IMR-90 (cell line): ENCODE measurements around the gene CELF5. TPM values are rescaled to one million over a fixed set of nuclear protein-coding genes. Genes with fewer than 3 reads are reported as not detected.

ENCODE experiments used
- ATAC-seq: fragments of 200-7000 bp; cut with Tn5 transposase; 2 replicates; pipeline ENCODE4 v1.9.1; 2020; ENCODE audit warnings: low read depth, mild to moderate bottlenecking, moderate library complexity
- BruUV-seq: library from RNA; stranded (reverse); fragments of 400-500 nt; replicated peaks from 2 replicates; lab custom pipeline; 2021; lab: Mats Ljungman, UMichigan
- CTCF ChIA-PET: fragments of 300-600 bp; formaldehyde crosslinking; extraction: SDS; loops from one replicate; lab custom pipeline; 2021; ENCODE audit warnings: antibody characterized with exemption; lab: Yijun Ruan, JAX
- POLR2A ChIA-PET: fragments of 300-600 bp; sonication (Branson Sonifier 250); formaldehyde crosslinking; loops from one replicate; lab custom pipeline; 2022; ENCODE audit warnings: antibody characterized with exemption; ENCODE audit not compliant: unreplicated experiment; lab: Charles Lee
- DNase-seq: peaks from one replicate; pipeline ENCODE4 v3.0.0; 2013
- H2AFZ ChIP-seq: replicated peaks from 2 replicates; pipeline ENCODE3; 2013; ENCODE audit warnings: low read length, mild to moderate bottlenecking; ENCODE audit not compliant: poor library complexity
- H2AK5ac ChIP-seq: 2 replicates; pipeline ENCODE4 v1.6.1; 2013; ENCODE audit warnings: low read depth, low read length, inconsistent platforms
- H2AK9ac ChIP-seq: replicated peaks from 2 replicates; pipeline ENCODE3; 2013; ENCODE audit warnings: mild to moderate bottlenecking, low read depth, low read length, moderate library complexity; ENCODE audit not compliant: poor library complexity
- H2BK120ac ChIP-seq: 2 replicates; pipeline ENCODE4 v1.6.1; 2013; ENCODE audit warnings: low read depth, low read length, inconsistent platforms
- H2BK15ac ChIP-seq: 3 replicates; pipeline ENCODE4 v1.6.1; 2013; ENCODE audit warnings: low read depth, low read length, inconsistent platforms
- H2BK20ac ChIP-seq: 2 replicates; pipeline ENCODE4 v1.6.1; 2013; ENCODE audit warnings: low read depth, mild to moderate bottlenecking, inconsistent platforms, low read length, moderate library complexity
- H2BK5ac ChIP-seq: 2 replicates; pipeline ENCODE4 v1.6.1; 2013; ENCODE audit warnings: mild to moderate bottlenecking, low read depth, low read length, inconsistent platforms; ENCODE audit not compliant: poor library complexity, severe bottlenecking
- H3K14ac ChIP-seq: replicated peaks from 2 replicates; pipeline ENCODE4 v1.6.1; 2013; ENCODE audit warnings: low read depth, low read length, inconsistent platforms
- H3K18ac ChIP-seq: 2 replicates; pipeline ENCODE4 v1.6.1; 2013; ENCODE audit warnings: low read depth, low read length, control low read depth
- H3K23ac ChIP-seq: 2 replicates; pipeline ENCODE4 v1.6.1; 2013; ENCODE audit warnings: low read depth, low read length, inconsistent platforms
- H3K27ac ChIP-seq: 2 replicates; pipeline ENCODE4 v1.5.1; 2013; ENCODE audit warnings: mild to moderate bottlenecking, control low read depth, low read length; ENCODE audit not compliant: insufficient read depth
- H3K27me3 ChIP-seq: 2 replicates; pipeline ENCODE4 v1.6.1; 2013; ENCODE audit warnings: low read length; ENCODE audit not compliant: control insufficient read depth, insufficient read depth
- H3K36me3 ChIP-seq: 2 replicates; pipeline ENCODE4 v1.6.1; 2013; ENCODE audit warnings: low read length, mixed read lengths; ENCODE audit not compliant: control insufficient read depth, insufficient read depth
- H3K4ac ChIP-seq: 2 replicates; pipeline ENCODE4 v1.6.1; 2013; ENCODE audit warnings: low read depth, low read length, inconsistent platforms
- H3K4me1 ChIP-seq: 2 replicates; pipeline ENCODE4 v1.6.1; 2013; ENCODE audit warnings: low read length, mixed read lengths; ENCODE audit not compliant: control insufficient read depth, insufficient read depth
- H3K4me2 ChIP-seq: 2 replicates; pipeline ENCODE4 v1.6.1; 2013; ENCODE audit warnings: low read depth, mild to moderate bottlenecking, control low read depth, low read length, moderate library complexity
- H3K4me3 ChIP-seq: 2 replicates; pipeline ENCODE4 v1.5.1; 2013; ENCODE audit warnings: low read depth, mild to moderate bottlenecking, control low read depth, low read length, moderate library complexity; ENCODE audit not compliant: insufficient read depth
- H3K56ac ChIP-seq: 2 replicates; pipeline ENCODE4 v1.6.1; 2013; ENCODE audit warnings: low read length, inconsistent platforms; ENCODE audit not compliant: insufficient read depth; ENCODE audit errors: extremely low read depth
- H3K79me1 ChIP-seq, 2 experiments: 2 replicates each; pipeline ENCODE4 v1.6.1; 2013; ENCODE audit warnings: low read length in 2 of 2, inconsistent platforms in 1 of 2, low read depth in 1 of 2
- H3K9ac ChIP-seq: 2 replicates; pipeline ENCODE4 v1.6.1; 2013; ENCODE audit warnings: low read depth, low read length, control low read depth
- H3K9me1 ChIP-seq: 2 replicates; pipeline ENCODE4 v1.6.1; 2013; ENCODE audit warnings: low read length, inconsistent platforms; ENCODE audit not compliant: insufficient read depth
- H3K9me3 ChIP-seq: 2 replicates; pipeline ENCODE4 v1.6.1; 2013; ENCODE audit warnings: low read length; ENCODE audit not compliant: control insufficient read depth, insufficient read depth
- H4K20me1 ChIP-seq: 2 replicates; pipeline ENCODE4 v1.6.1; 2013; ENCODE audit warnings: low read length, inconsistent platforms; ENCODE audit not compliant: insufficient read depth
- H4K5ac ChIP-seq: 2 replicates; pipeline ENCODE4 v1.6.1; 2013; ENCODE audit warnings: mild to moderate bottlenecking, low read depth, low read length, control low read depth
- H4K8ac ChIP-seq, 2 experiments: 2 replicates each; pipeline ENCODE4 v1.6.1; 2013; ENCODE audit warnings: low read depth in 2 of 2, low read length in 2 of 2, control low read depth in 1 of 2, inconsistent platforms in 1 of 2
- H4K91ac ChIP-seq: 2 replicates; pipeline ENCODE4 v1.6.1; 2013; ENCODE audit warnings: low read depth, low read length, inconsistent platforms; ENCODE audit not compliant: insufficient read depth
- CEBPB ChIP-seq: IDR thresholded peaks from 2 replicates; pipeline ENCODE4 v1.6.1; 2012; ENCODE audit warnings: low read depth, low read length, improper control_type of control experiment
- CHD1 ChIP-seq: IDR thresholded peaks from 2 replicates; pipeline ENCODE4 v1.6.1; 2012; ENCODE audit warnings: low read depth, low read length, improper control_type of control experiment
- ELK1 ChIP-seq: fragments of 150-350 bp; IDR thresholded peaks from 2 replicates; pipeline ENCODE4 v1.6.1; 2016; ENCODE audit warnings: low read depth, mild to moderate bottlenecking, low read length, moderate library complexity, borderline replicate concordance
- RCOR1 ChIP-seq: IDR thresholded peaks from 2 replicates; pipeline ENCODE4 v1.6.1; 2012; ENCODE audit warnings: mild to moderate bottlenecking, low read length, improper control_type of control experiment; ENCODE audit not compliant: insufficient replicate concordance
- SMC3 ChIP-seq: fragments of 150-350 bp; IDR thresholded peaks from 2 replicates; pipeline ENCODE4 v1.6.1; 2016; ENCODE audit warnings: low read depth, mild to moderate bottlenecking, antibody characterized with exemption, low read length, moderate library complexity
- WGBS, 2 experiments: methylation state at CpG; one replicate each; pipeline versions ENCODE4 v1.1.5 to v1.1.7; 2013; ENCODE audit warnings: missing lambda C conversion rate in 2 of 2; ENCODE audit not compliant: insufficient read length in 1 of 2; ENCODE audit errors: extremely low coverage in 2 of 2; 5-methylcytosine and 5-hydroxymethylcytosine counted together
- dilution Hi-C: fragments of 300-500 bp; cut with HindIII; formaldehyde crosslinking; loops from one replicate; pipeline ENCODE4 v1.14.3; 2018; ENCODE audit warnings: low sequenced_read_pairs; ENCODE audit not compliant: unreplicated experiment
- in situ Hi-C: fragments of 300-500 bp; cut with MboI; formaldehyde crosslinking; loops from 3 replicates; pipeline ENCODE4 v1.14.3; 2019; ENCODE audit warnings: low sequenced_read_pairs, inconsistent platforms, mixed read lengths
- intact Hi-C: fragments of 100-400 bp; cut with micrococcal nuclease; formaldehyde crosslinking; loops from 2 replicates; pipeline ENCODE4 v1.10.0; 2022
- polyA plus RNA-seq, 3 experiments: library from polyadenylated mRNA; depleted of rRNA; stranded (reverse); fragments of >200 nt; gene quantifications; 2 replicates each; pipeline ENCODE4 v1.2.3, GENCODE V29; 2012; ENCODE audit warnings: low replicate concordance in 1 of 3
- total RNA-seq: library from RNA; depleted of rRNA; stranded (reverse); fragments of >200 nt; gene quantifications from 2 replicates; pipeline ENCODE4 v1.2.3, GENCODE V29; 2012
- TF ChIP-seq, protein P1 (sequence below): conservative IDR thresholded peaks from 2 replicates; pipeline ENCODE4 v1.5.1; 2012; ENCODE audit warnings: mild to moderate bottlenecking, low read depth, low read length, improper control_type of control experiment

Gene CELF5
- total and polyA plus RNA-seq, 2 of the 4 experiments (the other 2 are of a cell fraction): 0.02 TPM; not detected in 1

DNA sequence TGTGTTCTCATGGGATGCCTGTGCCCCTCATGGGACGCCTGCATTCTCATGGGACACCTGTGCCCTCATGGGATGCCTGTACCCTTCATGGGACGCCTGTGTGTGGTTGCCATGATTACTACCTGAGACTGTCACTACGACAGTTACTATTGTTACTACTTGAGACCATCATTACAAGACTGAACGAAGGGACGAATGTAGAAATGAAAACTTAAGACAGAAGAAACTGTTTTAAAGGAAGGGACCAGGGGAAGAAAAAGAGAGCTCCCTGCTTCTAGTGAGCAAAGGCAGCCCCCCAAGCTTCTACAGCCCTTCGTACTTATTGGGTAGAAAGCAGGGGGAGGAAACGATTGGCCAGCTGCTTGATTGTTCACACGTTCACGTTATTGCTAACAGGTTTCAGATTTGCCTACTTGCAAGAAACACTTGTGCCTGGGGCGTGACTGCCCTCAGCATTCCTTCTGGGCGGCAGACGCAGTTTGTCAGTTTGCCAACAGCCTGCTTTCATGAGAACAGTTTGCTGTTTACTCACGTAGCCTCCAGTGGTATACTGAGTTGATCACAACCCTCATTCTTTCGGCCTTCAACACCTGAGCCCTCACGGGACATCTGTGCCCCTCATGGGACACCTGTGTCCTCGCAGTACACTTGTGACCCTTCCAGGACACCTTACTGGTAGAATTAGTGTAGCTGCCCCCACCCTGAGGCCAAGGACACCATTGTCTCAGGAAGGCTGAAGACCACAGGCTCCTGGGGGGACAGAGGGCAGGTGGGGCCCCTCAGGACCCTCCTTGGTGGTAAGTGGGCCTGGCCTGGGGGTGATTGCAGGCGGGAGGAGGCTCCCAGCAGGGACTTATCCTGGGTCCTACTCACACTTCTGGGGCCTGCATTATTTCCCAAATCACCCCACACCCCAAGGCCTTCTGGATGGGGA lies 48.4 kb upstream of the CELF5 start:
- H3K27ac ChIP-seq: no peak overlapping the region
- no peak for TF ChIP-seq SMC3
- no peak for TF ChIP-seq CHD1
- TF ChIP-seq, protein P1, sequence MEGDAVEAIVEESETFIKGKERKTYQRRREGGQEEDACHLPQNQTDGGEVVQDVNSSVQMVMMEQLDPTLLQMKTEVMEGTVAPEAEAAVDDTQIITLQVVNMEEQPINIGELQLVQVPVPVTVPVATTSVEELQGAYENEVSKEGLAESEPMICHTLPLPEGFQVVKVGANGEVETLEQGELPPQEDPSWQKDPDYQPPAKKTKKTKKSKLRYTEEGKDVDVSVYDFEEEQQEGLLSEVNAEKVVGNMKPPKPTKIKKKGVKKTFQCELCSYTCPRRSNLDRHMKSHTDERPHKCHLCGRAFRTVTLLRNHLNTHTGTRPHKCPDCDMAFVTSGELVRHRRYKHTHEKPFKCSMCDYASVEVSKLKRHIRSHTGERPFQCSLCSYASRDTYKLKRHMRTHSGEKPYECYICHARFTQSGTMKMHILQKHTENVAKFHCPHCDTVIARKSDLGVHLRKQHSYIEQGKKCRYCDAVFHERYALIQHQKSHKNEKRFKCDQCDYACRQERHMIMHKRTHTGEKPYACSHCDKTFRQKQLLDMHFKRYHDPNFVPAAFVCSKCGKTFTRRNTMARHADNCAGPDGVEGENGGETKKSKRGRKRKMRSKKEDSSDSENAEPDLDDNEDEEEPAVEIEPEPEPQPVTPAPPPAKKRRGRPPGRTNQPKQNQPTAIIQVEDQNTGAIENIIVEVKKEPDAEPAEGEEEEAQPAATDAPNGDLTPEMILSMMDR: no peak
- TF ChIP-seq CEBPB: no peak
- TF ChIP-seq ELK1: no peak
- TF ChIP-seq RCOR1: no peak
- POLR2A ChIA-PET: no interaction called here
- H4K20me1 ChIP-seq: no peaks in the 10 kb centered on the region
- ATAC-seq: peak; percentile 25; the same call in 1 of the 2 replicates
- intact Hi-C loops: no loop called here
- no peaks in the 10 kb centered on the region; the same call in 1 of the 2 replicates for H3K27me3 ChIP-seq
- H3K4ac ChIP-seq: peak overlapping the region; percentile 92
- no peak overlapping the region for H3K4me3 ChIP-seq
- no peak overlapping the region for H3K18ac ChIP-seq
- H2BK5ac ChIP-seq: peak overlapping the region; percentile 87
- H3K23ac ChIP-seq: no peak overlapping the region
- peak overlapping the region; percentile 85 for H2AFZ ChIP-seq
- 54% methylated on average over 4 of the region's 17 CpGs; no CpG with 5 or more reads in 1 of the 2 experiments for WGBS, 2 experiments
- no peak overlapping the region; the same call in 2 of the 3 replicates for H2BK15ac ChIP-seq
- peak overlapping the region; percentile 82; the same call in 1 of the 2 replicates for H3K14ac ChIP-seq
- H2BK20ac ChIP-seq: peak overlapping the region; percentile 85; the same call in 1 of the 2 replicates
- no peaks in the 10 kb centered on the region for H3K9me3 ChIP-seq
- peak overlapping the region; percentile 91; the same call in 1 of the 2 replicates for H2AK5ac ChIP-seq
- no peak overlapping the region for H3K9ac ChIP-seq
- peak overlapping the region; percentile 81; the same call in 1 of the 2 replicates for H4K91ac ChIP-seq
- H3K9me1 ChIP-seq: peaks cover 9% of the 10 kb centered on the region; the same call in 1 of the 2 replicates
- no peak overlapping the region for H3K4me2 ChIP-seq
- H2AK9ac ChIP-seq: peak overlapping the region; percentile 96
- H3K79me1 ChIP-seq: peaks cover 0 to 5% of the 10 kb centered on the region in 2 experiments; a peak in 1 of 4 replicates
- dilution Hi-C loops: no loop called here
- H3K4me1 ChIP-seq: peaks cover 11% of the 10 kb centered on the region
- peak; percentile 65 for DNase-seq
- no peak overlapping the region; the same call in 1 of the 2 replicates for H4K5ac ChIP-seq
- no peak overlapping the region for H3K56ac ChIP-seq
- in situ Hi-C loops: no loop called here
- CTCF ChIA-PET: no interaction called here
- H4K8ac ChIP-seq: peak overlapping the region in 1 of 2 experiments; percentile 71; a peak in 3 of 4 replicates
- no peaks in the 10 kb centered on the region for H3K36me3 ChIP-seq
- no TSS peak for BruUV-seq
- H2BK120ac ChIP-seq: peak overlapping the region; percentile 87
